Ishikawa (cell line): ENCODE data around the gene PPFIBP2.
A peak's percentile ranks its signal among the peaks of the same experiment; 100 is the strongest.

ENCODE experiments used
- CEBPB ChIP-seq: IDR thresholded peaks from 2 replicates; pipeline ENCODE4 v1.6.1; 2012
- CREB1 ChIP-seq: IDR thresholded peaks from 2 replicates; pipeline ENCODE4 v1.6.1; 2012; ENCODE audit warnings: low read depth
- EGR1 ChIP-seq: IDR thresholded peaks from 2 replicates; pipeline ENCODE4 v1.6.1; 2012
- EP300 ChIP-seq: IDR thresholded peaks from 2 replicates; pipeline ENCODE4 v1.6.1; 2012; ENCODE audit warnings: borderline replicate concordance
- FOXM1 ChIP-seq: IDR thresholded peaks from 2 replicates; pipeline ENCODE4 v1.6.1; 2012; ENCODE audit warnings: low read depth, borderline replicate concordance
- MAX ChIP-seq: IDR thresholded peaks from 2 replicates; pipeline ENCODE4 v1.6.1; 2012
- NFIC ChIP-seq: IDR thresholded peaks from 2 replicates; pipeline ENCODE4 v1.6.1; 2012
- RAD21 ChIP-seq: IDR thresholded peaks from 2 replicates; pipeline ENCODE4 v1.6.1; 2012; ENCODE audit warnings: low read depth
- REST ChIP-seq: IDR thresholded peaks from 2 replicates; pipeline ENCODE4 v1.6.1; 2012; ENCODE audit warnings: low read depth, mild to moderate bottlenecking
- TAF1 ChIP-seq: IDR thresholded peaks from 2 replicates; pipeline ENCODE4 v1.6.1; 2012; ENCODE audit warnings: low read depth, mild to moderate bottlenecking
- TCF12 ChIP-seq: IDR thresholded peaks from 2 replicates; pipeline ENCODE4 v1.6.1; 2012; ENCODE audit warnings: low read depth
- TEAD4 ChIP-seq: IDR thresholded peaks from 2 replicates; pipeline ENCODE4 v1.6.1; 2012
- USF1 ChIP-seq: IDR thresholded peaks from 2 replicates; pipeline ENCODE4 v1.6.1; 2012
- YY1 ChIP-seq: IDR thresholded peaks from 2 replicates; pipeline ENCODE4 v1.6.1; 2012; ENCODE audit warnings: low read depth
- ZBTB7A ChIP-seq: IDR thresholded peaks from 2 replicates; pipeline ENCODE4 v1.6.1; 2012; ENCODE audit warnings: low read depth

PPFIBP2 gene

GRCh38 chr11:7655253-7656217 is 141.7 kb downstream of the PPFIBP2 start:
- TF ChIP-seq REST = no peak
- no peak for TF ChIP-seq TEAD4
- TF ChIP-seq YY1 = no peak
- TF ChIP-seq CEBPB = no peak
- TF ChIP-seq TAF1 = no peak
- TF ChIP-seq EGR1 = no peak
- TF ChIP-seq USF1 = no peak
- TF ChIP-seq MAX = no peak
- no peak for TF ChIP-seq EP300
- TF ChIP-seq TCF12 = no peak
- no peak for TF ChIP-seq ZBTB7A
- TF ChIP-seq CREB1 = no peak
- TF ChIP-seq NFIC = no peak
- no peak for TF ChIP-seq FOXM1
- no peak for TF ChIP-seq RAD21

- TF ChIP-seq FOXM1 = no peak
- no peak for TF ChIP-seq EGR1
- no peak for TF ChIP-seq CREB1
- no peak for TF ChIP-seq TCF12
- TF ChIP-seq CEBPB = no peak
- no peak for TF ChIP-seq REST
- no peak for TF ChIP-seq MAX
- no peak for TF ChIP-seq TAF1
These were observed 142.9 kb downstream of the PPFIBP2 start for GRCh38 chr11:7656704-7657103.

- TF ChIP-seq FOXM1 (no peak), RAD21 (peak; percentile 93)
These were observed 143.7 kb downstream of the PPFIBP2 start for GRCh38 chr11:7657306-7658025.

- TF ChIP-seq TEAD4 (no peak), TCF12 (no peak), ZBTB7A (no peak), CREB1 (no peak), CEBPB (no peak), EGR1 (no peak), RAD21 (no peak), FOXM1 (no peak), YY1 (no peak), REST (no peak), USF1 (no peak), TAF1 (no peak), NFIC (no peak), EP300 (no peak)
These were observed 151.1 kb downstream of the PPFIBP2 start for GRCh38 chr11:7664867-7665266.
